ENCODE data around the gene ARL4C. TPM values are rescaled to one million over a fixed set of nuclear protein-coding genes. Genes with fewer than 3 reads are reported as not detected.

Gene ARL4C
- total RNA-seq, 4 donors from 2014 or later: 6.4 to 24.6 (median 17.0) TPM

DNA sequence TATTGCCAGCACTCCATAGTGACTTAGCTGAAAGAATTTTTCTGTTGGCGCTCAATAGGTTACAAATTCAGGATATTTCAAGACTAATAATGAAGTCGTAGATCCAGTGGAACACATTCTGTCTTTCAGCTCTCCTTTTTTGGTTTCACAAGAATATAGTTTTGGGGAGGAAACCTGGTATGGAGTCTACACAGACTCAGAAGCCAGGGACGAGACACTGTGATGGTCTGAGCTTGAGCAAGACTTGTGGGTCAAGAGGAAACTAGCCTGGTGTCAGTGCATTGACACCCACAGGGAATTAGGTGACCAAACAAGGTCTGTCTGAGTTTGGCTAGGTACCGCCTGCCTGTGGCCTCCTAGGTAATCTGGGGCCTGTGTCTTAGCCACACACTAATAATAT lies 26.9 kb downstream of the ARL4C start:
- TF ChIP-seq, protein P1, sequence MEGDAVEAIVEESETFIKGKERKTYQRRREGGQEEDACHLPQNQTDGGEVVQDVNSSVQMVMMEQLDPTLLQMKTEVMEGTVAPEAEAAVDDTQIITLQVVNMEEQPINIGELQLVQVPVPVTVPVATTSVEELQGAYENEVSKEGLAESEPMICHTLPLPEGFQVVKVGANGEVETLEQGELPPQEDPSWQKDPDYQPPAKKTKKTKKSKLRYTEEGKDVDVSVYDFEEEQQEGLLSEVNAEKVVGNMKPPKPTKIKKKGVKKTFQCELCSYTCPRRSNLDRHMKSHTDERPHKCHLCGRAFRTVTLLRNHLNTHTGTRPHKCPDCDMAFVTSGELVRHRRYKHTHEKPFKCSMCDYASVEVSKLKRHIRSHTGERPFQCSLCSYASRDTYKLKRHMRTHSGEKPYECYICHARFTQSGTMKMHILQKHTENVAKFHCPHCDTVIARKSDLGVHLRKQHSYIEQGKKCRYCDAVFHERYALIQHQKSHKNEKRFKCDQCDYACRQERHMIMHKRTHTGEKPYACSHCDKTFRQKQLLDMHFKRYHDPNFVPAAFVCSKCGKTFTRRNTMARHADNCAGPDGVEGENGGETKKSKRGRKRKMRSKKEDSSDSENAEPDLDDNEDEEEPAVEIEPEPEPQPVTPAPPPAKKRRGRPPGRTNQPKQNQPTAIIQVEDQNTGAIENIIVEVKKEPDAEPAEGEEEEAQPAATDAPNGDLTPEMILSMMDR (IDR thresholded peaks at IDR 0.05; ENCODE audit: low read depth): no peak

DNA sequence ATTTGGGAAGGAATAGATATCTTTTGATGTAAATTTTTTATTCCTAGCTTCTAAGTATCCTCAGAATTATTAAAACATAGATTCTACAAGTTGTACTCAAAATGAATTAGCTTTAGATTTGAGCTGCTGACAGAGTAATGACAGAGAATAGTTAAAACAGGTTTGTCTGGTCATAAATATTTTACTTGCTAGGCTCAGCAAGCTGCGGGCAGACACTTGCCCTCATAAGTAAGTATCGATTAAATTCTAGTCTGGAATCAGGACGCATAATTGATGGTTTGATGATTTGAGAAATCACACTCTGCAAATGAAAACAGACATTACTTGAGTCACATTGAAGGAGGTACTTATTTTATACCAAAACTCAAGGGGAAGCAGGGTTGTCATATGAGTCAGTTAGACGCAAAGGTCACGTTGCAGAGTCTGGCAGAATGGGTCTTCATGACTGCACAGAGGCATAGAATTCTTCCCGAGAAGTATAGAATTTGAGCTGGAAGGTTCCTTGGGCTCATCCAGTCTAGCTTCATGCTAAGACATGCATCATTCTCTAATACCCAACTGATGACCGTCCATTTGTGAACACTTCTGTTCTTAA lies 27.5 kb downstream of the ARL4C start:
- TF ChIP-seq, protein P1 (IDR thresholded peaks at IDR 0.05; ENCODE audit: low read depth): no peak

DNA sequence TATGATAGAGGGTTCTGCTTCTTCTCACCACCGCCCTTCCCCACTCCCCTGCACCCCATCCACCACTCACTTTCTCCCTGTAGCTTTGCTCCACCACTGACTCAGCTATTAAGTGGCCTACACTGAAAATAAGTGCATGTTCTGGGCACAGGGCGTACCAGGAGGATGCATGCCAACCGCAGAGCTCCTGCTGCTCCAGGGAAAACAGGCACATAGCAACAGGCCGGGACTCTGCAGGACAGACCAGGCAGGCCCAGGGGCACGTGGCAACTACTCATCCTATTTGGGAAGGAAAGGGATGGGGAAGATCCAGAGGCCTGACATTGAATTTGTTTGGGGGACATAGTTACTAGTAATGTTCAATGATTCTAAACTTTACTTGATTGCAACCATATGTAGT lies 28.4 kb downstream of the ARL4C start:
- TF ChIP-seq, protein P1 (IDR thresholded peaks at IDR 0.05; ENCODE audit: low read depth): no peak

DNA sequence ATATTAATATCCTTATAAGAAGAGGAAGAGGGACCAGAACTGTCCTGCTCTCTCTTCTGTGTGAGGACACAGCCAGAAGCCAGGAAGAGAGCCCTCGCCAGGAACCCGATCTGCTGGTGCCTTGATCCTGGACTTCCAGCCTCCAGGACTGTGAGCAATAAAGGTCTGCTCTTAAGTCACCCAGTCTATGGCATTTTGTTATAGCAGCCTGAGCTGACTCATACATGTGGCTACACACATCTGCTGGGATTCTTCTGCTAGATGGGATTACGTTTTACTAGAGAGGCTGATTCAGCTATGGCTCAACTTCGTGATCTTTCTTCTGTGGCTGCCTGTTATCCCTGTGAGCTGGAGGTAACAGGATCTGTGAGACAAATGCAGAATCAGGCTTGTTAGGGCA lies 29.6 kb downstream of the ARL4C start:
- TF ChIP-seq, protein P1 (IDR thresholded peaks at IDR 0.05; ENCODE audit: low read depth): no peak

DNA sequence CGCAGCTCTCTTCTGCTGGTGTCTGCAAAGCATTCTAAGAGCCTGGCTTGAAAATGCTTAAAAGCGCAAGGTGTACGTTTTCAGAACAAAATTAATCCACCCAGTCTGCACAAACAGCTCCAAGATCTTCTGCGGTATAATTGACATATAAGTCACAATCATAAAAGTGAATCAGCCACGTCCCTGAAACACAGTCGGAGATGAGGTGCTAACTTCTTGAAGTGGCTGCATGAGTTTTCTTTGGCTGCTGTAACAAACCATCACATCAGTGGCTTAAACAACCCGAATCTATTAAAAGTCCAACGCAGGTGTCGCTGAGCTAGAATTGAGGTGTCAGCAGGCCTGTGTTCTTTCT lies 32.6 kb downstream of the ARL4C start:
- TF ChIP-seq, protein P1 (IDR thresholded peaks at IDR 0.05; ENCODE audit: low read depth): no peak

DNA sequence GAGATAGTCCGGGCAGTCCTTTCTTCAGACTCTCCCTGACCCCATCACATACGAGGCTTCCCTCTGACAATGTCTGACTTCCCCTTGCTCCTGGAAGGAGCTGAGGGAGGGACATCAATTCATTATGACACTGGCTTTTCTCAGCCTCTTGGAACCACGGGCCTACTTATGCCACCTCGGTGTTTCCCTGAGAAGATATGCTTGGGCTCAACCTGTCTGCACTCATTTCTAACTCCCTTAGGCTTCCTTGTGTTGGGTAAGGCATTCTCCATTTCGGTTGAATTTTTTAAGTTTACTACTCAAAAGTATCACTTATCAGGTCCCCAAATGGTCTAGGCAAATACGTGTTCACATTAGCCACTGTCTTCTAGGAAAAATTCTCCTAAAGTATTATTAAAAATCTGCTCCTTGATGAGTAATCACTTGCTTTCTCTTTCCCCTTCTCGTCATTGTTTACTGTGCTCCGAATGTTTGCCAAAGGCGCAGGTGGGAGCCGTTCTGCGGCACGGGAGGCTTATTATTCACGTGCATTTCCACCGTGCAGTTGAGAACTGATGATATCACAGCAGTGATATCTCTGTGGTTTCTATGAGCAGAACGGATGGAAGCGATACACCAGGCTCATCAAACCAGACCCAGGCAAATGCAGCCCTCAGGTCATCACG lies 33.1 kb downstream of the ARL4C start:
- TF ChIP-seq, protein P1 (IDR thresholded peaks at IDR 0.05; ENCODE audit: low read depth): no peak

DNA sequence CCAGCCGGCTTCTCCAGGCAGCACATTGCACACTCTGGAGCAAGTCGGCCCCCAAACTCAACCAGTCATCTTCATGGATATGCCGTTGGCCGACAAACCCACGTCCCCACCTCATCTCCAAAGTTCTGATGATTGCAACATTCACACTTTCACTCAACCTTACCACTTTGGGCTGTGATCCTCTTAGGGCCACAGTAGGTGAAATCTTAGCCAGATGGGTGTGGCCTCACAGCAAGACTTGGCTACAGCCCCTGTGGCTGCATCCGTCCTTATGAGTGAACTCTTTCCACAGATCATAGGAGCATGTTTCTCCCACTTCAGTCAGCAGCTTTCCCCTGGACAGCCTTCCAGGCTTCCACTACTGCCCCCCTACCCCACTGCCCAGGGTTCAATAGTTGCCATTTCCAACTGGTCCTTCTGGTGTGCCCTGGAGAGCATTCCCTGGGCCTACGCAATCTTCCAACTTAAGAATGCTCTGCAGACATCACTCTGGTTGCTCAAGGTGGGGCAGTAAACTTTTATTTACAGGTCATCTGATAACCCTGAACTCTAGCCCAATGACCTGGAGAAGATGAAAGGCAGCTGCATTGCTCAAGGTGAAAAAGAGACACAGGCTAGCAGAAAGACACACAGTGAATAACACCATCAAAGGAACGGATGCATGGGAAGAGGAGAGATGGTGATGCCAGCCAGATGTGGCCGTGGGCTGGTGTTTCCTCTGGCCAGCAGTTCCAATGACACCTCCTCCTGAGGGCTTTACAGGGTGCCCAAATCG lies 34.5 kb downstream of the ARL4C start:
- TF ChIP-seq, protein P1 (IDR thresholded peaks at IDR 0.05; ENCODE audit: low read depth): no peak
